Tibial nerve (tissue), 4 donors: Measurements from ENCODE around the gene UTF1.

Source experiments
- EP300 ChIP-seq, 2 donors: sonication (generic); formaldehyde crosslinking; IDR thresholded peaks; one replicate each; pipeline ENCODE4 v1.6.1; 2017; ENCODE audit warnings: antibody characterized with exemption in 2 of 2, mild to moderate bottlenecking in 1 of 2
- POLR2A ChIP-seq, 2 donors: fragments of 450-650 bp; IDR thresholded peaks; one replicate each; pipeline ENCODE4 v1.6.1; 2017; ENCODE audit warnings: antibody characterized with exemption in 2 of 2, mild to moderate bottlenecking in 2 of 2, moderate library complexity in 2 of 2
- TF ChIP-seq, protein P1 (sequence below), 5 experiments: fragments of 200-600 bp in 3 of 5; fragments of 450-650 bp in 2 of 5; sonication (generic) in 3 of 5; IDR thresholded peaks; one replicate each; pipeline ENCODE4 v1.5.1; 2016 to 2019; ENCODE audit warnings: antibody characterized with exemption in 5 of 5, mild to moderate bottlenecking in 3 of 5, moderate library complexity in 2 of 5

- TF ChIP-seq, protein P1, sequence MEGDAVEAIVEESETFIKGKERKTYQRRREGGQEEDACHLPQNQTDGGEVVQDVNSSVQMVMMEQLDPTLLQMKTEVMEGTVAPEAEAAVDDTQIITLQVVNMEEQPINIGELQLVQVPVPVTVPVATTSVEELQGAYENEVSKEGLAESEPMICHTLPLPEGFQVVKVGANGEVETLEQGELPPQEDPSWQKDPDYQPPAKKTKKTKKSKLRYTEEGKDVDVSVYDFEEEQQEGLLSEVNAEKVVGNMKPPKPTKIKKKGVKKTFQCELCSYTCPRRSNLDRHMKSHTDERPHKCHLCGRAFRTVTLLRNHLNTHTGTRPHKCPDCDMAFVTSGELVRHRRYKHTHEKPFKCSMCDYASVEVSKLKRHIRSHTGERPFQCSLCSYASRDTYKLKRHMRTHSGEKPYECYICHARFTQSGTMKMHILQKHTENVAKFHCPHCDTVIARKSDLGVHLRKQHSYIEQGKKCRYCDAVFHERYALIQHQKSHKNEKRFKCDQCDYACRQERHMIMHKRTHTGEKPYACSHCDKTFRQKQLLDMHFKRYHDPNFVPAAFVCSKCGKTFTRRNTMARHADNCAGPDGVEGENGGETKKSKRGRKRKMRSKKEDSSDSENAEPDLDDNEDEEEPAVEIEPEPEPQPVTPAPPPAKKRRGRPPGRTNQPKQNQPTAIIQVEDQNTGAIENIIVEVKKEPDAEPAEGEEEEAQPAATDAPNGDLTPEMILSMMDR (IDR thresholded peaks at IDR 0.05): no peak
- TF ChIP-seq POLR2A (IDR thresholded peaks at IDR 0.05): no peak
- no peak for TF ChIP-seq EP300 (IDR thresholded peaks at IDR 0.05)
These were observed 10.2 kb upstream of the UTF1 start for GRCh38 chr10:133219782-133220181.
